Measurements from ENCODE around the gene ELN. TPM values are rescaled to one million over a fixed set of nuclear protein-coding genes. Genes with fewer than 3 reads are reported as not detected.

ELN gene
- total and polyA plus RNA-seq, 2 of the 8 experiments (the other 6 are each of a cell fraction or from before 2014, with no cell fraction given), result 5.1 to 5.6 TPM

GRCh38 chr7:74038194-74038961, 10.4 kb downstream of the ELN start:
- POLR2A ChIA-PET (ENCODE audit: partially characterized antibody), result interaction anchor here (1.0 to 2.1 kb wide), 2 partner anchors 9 to 11 kb away, joined by 3 to 5 read pairs; partner anchors contain the start of gene ELN
- no peak overlapping the region for H3K56ac ChIP-seq (replicated peaks; ENCODE audit: insufficient read length, low read depth, low read length)
- 90% methylated on average over 16 of the region's 16 CpGs; no CpG with 5 or more reads in 1 of the 2 experiments for WGBS, 2 experiments (ENCODE audit: extremely low coverage in 1 of 2, insufficient coverage in 1 of 2, insufficient read length in 1 of 2, insufficient replicate concordance in 2 of 2, low coverage in 1 of 2, low lambda C conversion rate in 2 of 2, missing lambda C conversion rate in 1 of 2)
- peaks cover 0 to 17% (median 11%) of the 10 kb centered on the region in 4 experiments; a peak in 6 of 7 replicates for H3K4me1 ChIP-seq (replicated peaks in 1 of 4; ENCODE audit: control insufficient read depth in 3 of 4, insufficient read depth in 4 of 4, low read length in 3 of 4)
- no peak overlapping the region for H4K91ac ChIP-seq (replicated peaks; ENCODE audit: insufficient read length, low read length)
- no peak overlapping the region for H2BK12ac ChIP-seq (ENCODE audit: low read depth, low read length)
- H2BK20ac ChIP-seq (ENCODE audit: low read length), result no peak overlapping the region
- H3K27me3 ChIP-seq (replicated peaks in 1 of 4; ENCODE audit: control insufficient read depth in 3 of 4, extremely low read depth in 1 of 4, insufficient read depth in 3 of 4, low read length in 3 of 4), result no peaks in the 10 kb centered on the region
- no peak overlapping the region for H3K9ac ChIP-seq (replicated peaks in 1 of 4; ENCODE audit: extremely low read depth in 1 of 4, low read depth in 3 of 4, low read length in 3 of 4)
- no peak overlapping the region for H3K4me2 ChIP-seq (ENCODE audit: insufficient read depth in 1 of 2, low read depth in 2 of 2, low read length in 2 of 2)
- H3K36me3 ChIP-seq (ENCODE audit: control insufficient read depth in 2 of 4, insufficient read depth in 4 of 4, low read length in 3 of 4), result no peaks in the 10 kb centered on the region
- no peaks in the 10 kb centered on the region for H3K79me2 ChIP-seq (ENCODE audit: control insufficient read depth in 1 of 2, insufficient read depth in 2 of 2, low read length in 2 of 2)
- no peak overlapping the region for H3K18ac ChIP-seq (ENCODE audit: extremely low read depth, low read length)
- no peak overlapping the region for H3K4ac ChIP-seq (replicated peaks; ENCODE audit: insufficient read length, low read depth, low read length)
- no peak overlapping the region for H2AFZ ChIP-seq (ENCODE audit: low read length)
- no peak overlapping the region for H3K23ac ChIP-seq (ENCODE audit: insufficient read length)
- TF ChIP-seq POLR2AphosphoS5 (IDR thresholded peaks at IDR 0.05; ENCODE audit: low read depth, low read length) (no peak), SAP30 (IDR thresholded peaks at IDR 0.05; ENCODE audit: insufficient read depth, insufficient replicate concordance, low read length) (no peak), HDAC2 (IDR thresholded peaks at IDR 0.05; ENCODE audit: borderline replicate concordance in 1 of 2, low read depth in 2 of 2, low read length in 2 of 2) (no peak), NRF1 (IDR thresholded peaks at IDR 0.05; ENCODE audit: low read depth, low read length) (no peak), MAFK (IDR thresholded peaks at IDR 0.05; ENCODE audit: low read depth, low read length) (no peak), SP4 (IDR thresholded peaks at IDR 0.05; ENCODE audit: low read length) (no peak)
- TF ChIP-seq, protein P1, sequence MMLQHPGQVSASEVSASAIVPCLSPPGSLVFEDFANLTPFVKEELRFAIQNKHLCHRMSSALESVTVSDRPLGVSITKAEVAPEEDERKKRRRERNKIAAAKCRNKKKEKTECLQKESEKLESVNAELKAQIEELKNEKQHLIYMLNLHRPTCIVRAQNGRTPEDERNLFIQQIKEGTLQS (IDR thresholded peaks at IDR 0.05; ENCODE audit: insufficient read depth, low read depth, low read length), result no peak
- no peak overlapping the region for H3K14ac ChIP-seq (ENCODE audit: insufficient read length)
- no peak overlapping the region for H4K8ac ChIP-seq (ENCODE audit: extremely low read depth, insufficient read depth, low read length)
- FAIRE-seq (no peak), DNase-seq (ENCODE audit: low read depth in 1 of 2, low spot score in 2 of 2) (no peak)
- H4K20me1 ChIP-seq (replicated peaks in 1 of 2; ENCODE audit: control insufficient read depth in 1 of 2, insufficient read depth in 2 of 2, low read length in 2 of 2), result no peaks in the 10 kb centered on the region
- H4K5ac ChIP-seq (ENCODE audit: insufficient read length, low read depth, low read length), result no peak overlapping the region
- no peaks in the 10 kb centered on the region; the same call in 1 of the 2 replicates for H3K23me2 ChIP-seq (ENCODE audit: low read depth, low read length)
- no peak overlapping the region for H3K4me3 ChIP-seq (ENCODE audit: extremely low read depth in 1 of 4, insufficient read depth in 2 of 4, low read depth in 3 of 4, low read length in 4 of 4)
- CTCF ChIA-PET (ENCODE audit: partially characterized antibody), result interaction anchor here (0.6 to 6.5 kb wide), 11 partner anchors 9 to 625 kb away, joined by 3 to 58 read pairs (median 4); partner anchors contain the start of gene ELN
- H2BK120ac ChIP-seq (replicated peaks; ENCODE audit: low read depth, low read length), result no peak overlapping the region
- no peak overlapping the region; the same call in 1 of the 2 replicates for H2BK15ac ChIP-seq (ENCODE audit: low read length)
- no peak overlapping the region for H2BK5ac ChIP-seq (ENCODE audit: low read depth, low read length)
- no peaks in the 10 kb centered on the region for H3K9me3 ChIP-seq (ENCODE audit: insufficient read depth in 2 of 2, low read depth in 1 of 2, low read length in 1 of 2)
- H2AK5ac ChIP-seq (ENCODE audit: low read depth, low read length), result no peak overlapping the region
- no peaks in the 10 kb centered on the region for H3K79me1 ChIP-seq (ENCODE audit: low read depth, low read length)
- H3K27ac ChIP-seq (ENCODE audit: low read depth, low read length), result no peak overlapping the region
